Heart left ventricle (tissue), 16 donors: ENCODE results near the gene TPST1. TPM values are rescaled to one million over a fixed set of nuclear protein-coding genes. Genes with fewer than 3 reads are reported as not detected.

Experiments
- ATAC-seq, 4 donors: fragments of 200-7000 bp; cut with Tn5 transposase; one replicate each; pipeline ENCODE4 v1.9.1; 2020 to 2022; ENCODE audit warnings: moderate library complexity in 4 of 4, mild to moderate bottlenecking in 3 of 4, moderate number of reproducible peaks in 1 of 4
- DNase-seq, 5 donors: peaks; one replicate each; pipeline ENCODE4 v3.0.0-alpha.2; 2020
- H3K27ac ChIP-seq, 12 donors: fragments of 200-600 bp; sonication (generic) in 4 of 12; one replicate each; pipeline versions ENCODE4 v1.5.0 to v1.8.0; 2016 to 2022; ENCODE audit warnings: mild to moderate bottlenecking in 2 of 12
- H3K27me3 ChIP-seq, 9 donors: fragments of 200-600 bp; sonication (generic) in 2 of 9; one replicate each; pipeline versions ENCODE4 v1.5.1 to v1.8.0; 2016 to 2022; ENCODE audit warnings: mild to moderate bottlenecking in 3 of 9
- H3K36me3 ChIP-seq, 9 donors: fragments of 200-600 bp; sonication (generic) in 2 of 9; one replicate each; pipeline versions ENCODE4 v1.5.0 to v1.8.0; 2018 to 2022; ENCODE audit warnings: mild to moderate bottlenecking in 2 of 9
- H3K4me1 ChIP-seq, 12 donors: fragments of 200-600 bp; sonication (generic) in 4 of 12; one replicate each; pipeline versions ENCODE4 v1.5.0 to v1.8.0; 2016 to 2022; ENCODE audit warnings: mild to moderate bottlenecking in 3 of 12
- H3K4me3 ChIP-seq, 12 donors: fragments of 200-600 bp; sonication (generic) in 4 of 12; one replicate each; pipeline versions ENCODE4 v1.5.0 to v1.8.0; 2017 to 2022; ENCODE audit warnings: mild to moderate bottlenecking in 9 of 12, moderate library complexity in 4 of 12
- H3K9me3 ChIP-seq, 12 donors: fragments of 200-600 bp; sonication (generic) in 4 of 12; one replicate each; pipeline versions ENCODE4 v1.5.0 to v1.8.0; 2016 to 2022; ENCODE audit warnings: mild to moderate bottlenecking in 1 of 12
- POLR2A ChIP-seq, 2 donors: fragments of 450-650 bp; IDR thresholded peaks; one replicate each; pipeline ENCODE4 v1.6.1; 2017; ENCODE audit warnings: antibody characterized with exemption in 2 of 2, mild to moderate bottlenecking in 2 of 2, moderate library complexity in 2 of 2
- WGBS, 4 donors: extraction: QIAGEN DNeasy Blood & Tissue Kit in 2 of 4; methylation state at CpG; one replicate each; pipeline versions ENCODE4 v1.1.5 to v1.1.7; 2013 to 2018; 5-methylcytosine and 5-hydroxymethylcytosine counted together
- intact Hi-C, 10 donors: fragments of 100-400 bp; cut with DNase I; formaldehyde crosslinking; loops; one replicate each; pipeline versions ENCODE4 v1.11.1 to v1.14.2; 2022
- polyA plus RNA-seq, 2 donors: library from polyadenylated mRNA; stranded (reverse); fragments of 200-250 nt; gene quantifications; one replicate each; pipeline ENCODE4 v1.2.3, GENCODE V29; 2013
- total RNA-seq, 9 donors: library from RNA; depleted of rRNA in 2 of 9; stranded (reverse); fragments of >200 nt in 2 of 9; fragmentation: NEBNext Ultra II Directional in 3 of 9; extraction: Animal tissue kit (Norgen Biotek cat#: 25700) in 3 of 9; gene quantifications; one replicate each; pipeline versions ENCODE4 v1.1.0 to v1.2.4, GENCODE V29; 2016 to 2023
- TF ChIP-seq, protein P1 (sequence below), 12 donors: fragments of 200-600 bp; sonication (generic) in 4 of 12; IDR thresholded peaks; one replicate each; pipeline versions ENCODE4 v1.5.0 to v1.8.0; 2018 to 2022; ENCODE audit warnings: antibody characterized with exemption in 12 of 12, mild to moderate bottlenecking in 5 of 12
- donor health status: ischemic (EF 13 %, LVEDD 7.1; RV severe dilation, severe dysfunction).
- donor health status: healthy with polysubstance abuse.
- donor health status: DM: no; HTN: yes; CAD: no.
- donor health status: DM: no; HTN: no; CAD: no.
- donor health status: ischemic (EF 25% LVEDD 6.9; RV normal size, moderate dysfunction).
- donor health status: ischemic (EF 25% LVEDD 5.7; RV mildly dilated, moderate dysfunction).
- donor health status: healthy.
- donor health status: DM: yes; HTN: yes; CAD: no.
- donor health status: ischemic (EF 35%, LVEDD 5.7; RV mildly dilated, moderate dysfunction).
- donor health status: nonischemic (EF 11% LVEDD 7.7; RV severe dilation, severe dysfunction).
- donor health status: DM: yes; HTN: yes; CAD: no.
- donor health status: PGD.
- donor health status: ischemic (EF 29% LVEDD 5.4; RV normal size, mild dysfunction).
- donor health status: nonischemic (EF 23%, LVEDD 6.1; RV moderate dilation, normal function).

TPST1 gene
- total and polyA plus RNA-seq, 11 donors: 1.9 to 10.8 (median 5.5) TPM

DNA sequence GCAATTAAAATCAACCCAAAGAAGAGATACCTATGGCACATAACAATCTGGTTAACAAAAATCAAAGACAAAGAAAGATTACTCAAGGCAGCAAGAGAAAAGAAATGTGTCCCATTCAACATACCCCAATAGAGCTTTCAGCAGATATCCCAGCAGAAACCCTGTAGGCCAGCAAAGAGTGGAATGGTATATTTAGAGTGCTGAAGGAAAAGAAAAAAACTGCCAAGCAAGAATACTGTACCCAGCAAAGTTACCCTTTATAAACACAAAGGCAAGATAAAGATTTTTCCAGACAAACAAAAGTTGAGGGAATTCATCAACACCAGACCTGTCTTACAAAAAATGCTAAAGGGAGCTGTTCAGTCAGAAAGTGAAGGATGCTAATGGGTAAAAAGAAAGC is 131.6 kb downstream of the TPST1 start:
- Histone ChIP-seq H3K4me3 (no peak overlapping the region), H3K27me3 (no peaks in the 10 kb centered on the region), H3K4me1 (peaks cover 0 to under 1% (median 0%) of the 10 kb centered on the region in 12 donors), H3K9me3 (peaks cover 0 to 25% (median 10%) of the 10 kb centered on the region in 12 donors), H3K36me3 (no peaks in the 10 kb centered on the region), H3K27ac (no peak overlapping the region)
- DNase-seq (no peak), ATAC-seq (no peak)
- no peak for TF ChIP-seq POLR2A (IDR thresholded peaks at IDR 0.05)
- TF ChIP-seq, protein P1, sequence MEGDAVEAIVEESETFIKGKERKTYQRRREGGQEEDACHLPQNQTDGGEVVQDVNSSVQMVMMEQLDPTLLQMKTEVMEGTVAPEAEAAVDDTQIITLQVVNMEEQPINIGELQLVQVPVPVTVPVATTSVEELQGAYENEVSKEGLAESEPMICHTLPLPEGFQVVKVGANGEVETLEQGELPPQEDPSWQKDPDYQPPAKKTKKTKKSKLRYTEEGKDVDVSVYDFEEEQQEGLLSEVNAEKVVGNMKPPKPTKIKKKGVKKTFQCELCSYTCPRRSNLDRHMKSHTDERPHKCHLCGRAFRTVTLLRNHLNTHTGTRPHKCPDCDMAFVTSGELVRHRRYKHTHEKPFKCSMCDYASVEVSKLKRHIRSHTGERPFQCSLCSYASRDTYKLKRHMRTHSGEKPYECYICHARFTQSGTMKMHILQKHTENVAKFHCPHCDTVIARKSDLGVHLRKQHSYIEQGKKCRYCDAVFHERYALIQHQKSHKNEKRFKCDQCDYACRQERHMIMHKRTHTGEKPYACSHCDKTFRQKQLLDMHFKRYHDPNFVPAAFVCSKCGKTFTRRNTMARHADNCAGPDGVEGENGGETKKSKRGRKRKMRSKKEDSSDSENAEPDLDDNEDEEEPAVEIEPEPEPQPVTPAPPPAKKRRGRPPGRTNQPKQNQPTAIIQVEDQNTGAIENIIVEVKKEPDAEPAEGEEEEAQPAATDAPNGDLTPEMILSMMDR (IDR thresholded peaks at IDR 0.05): no peak
- intact Hi-C loops: no loop called here

DNA sequence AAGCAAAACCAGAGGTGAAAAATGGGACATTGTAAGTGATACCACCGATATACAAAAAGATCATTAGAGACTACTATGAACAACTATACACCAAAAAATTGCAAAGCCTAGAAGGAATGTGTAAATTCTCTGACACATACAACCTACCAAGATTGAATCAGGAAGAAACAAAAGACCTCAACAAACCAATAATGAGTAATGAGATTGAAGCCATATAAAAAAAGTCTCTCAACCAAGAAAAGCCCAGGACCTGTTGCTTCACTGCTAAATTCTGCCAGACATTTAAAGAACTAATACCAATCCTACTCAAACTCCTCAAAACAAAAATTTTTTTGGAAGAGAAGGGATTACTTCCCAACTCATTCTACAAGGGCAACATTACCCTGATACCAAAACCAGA is 134.0 kb downstream of the TPST1 start:
- intact Hi-C loops: no loop called here

DNA sequence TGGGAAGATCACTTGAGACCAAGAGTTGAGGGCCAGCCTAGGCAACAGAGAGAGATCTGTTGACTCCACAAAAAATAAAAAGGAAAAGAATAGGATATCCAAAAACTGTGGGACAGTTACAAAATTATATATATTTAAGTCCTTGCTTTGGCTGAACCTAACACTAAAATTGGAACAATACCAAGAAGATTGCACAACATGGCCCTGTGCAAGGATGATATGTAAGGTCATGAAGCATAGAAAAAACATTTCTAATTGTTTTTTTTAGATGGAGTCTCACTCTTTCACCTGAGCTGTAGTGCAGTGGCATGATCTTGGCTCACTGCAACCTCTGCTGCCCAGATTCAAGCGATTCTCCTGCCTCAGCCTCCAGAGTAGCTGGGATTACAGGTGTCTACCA is 139.0 kb downstream of the TPST1 start:
- Histone ChIP-seq H3K4me1 (peaks cover 0 to 15% (median 2%) of the 10 kb centered on the region in 12 donors), H3K4me3 (no peak overlapping the region), H3K27me3 (no peaks in the 10 kb centered on the region), H3K27ac (no peak overlapping the region), H3K9me3 (peaks cover 0 to 28% (median 3%) of the 10 kb centered on the region in 12 donors), H3K36me3 (no peaks in the 10 kb centered on the region)
- intact Hi-C loops: no loop called here
- DNase-seq (no peak), ATAC-seq (no peak)
- TF ChIP-seq, protein P1 (IDR thresholded peaks at IDR 0.05): no peak
- TF ChIP-seq POLR2A (IDR thresholded peaks at IDR 0.05): no peak
- 94 to 96% (median 95%) methylated on average over 1 of the region's 1 CpG for WGBS, 4 donors

More for the DNA sequence above, 134.0 kb downstream of the TPST1 start:
- ATAC-seq: no peak
- WGBS, 4 donors: 89 to 100% (median 96%) methylated on average over 1 of the region's 1 CpG
- peaks cover 0 to 1% (median 0%) of the 10 kb centered on the region in 12 donors for H3K4me1 ChIP-seq
- no peaks in the 10 kb centered on the region for H3K27me3 ChIP-seq
- TF ChIP-seq, protein P1 (IDR thresholded peaks at IDR 0.05): no peak
- TF ChIP-seq POLR2A (IDR thresholded peaks at IDR 0.05): no peak
- H3K4me3 ChIP-seq: no peak overlapping the region
- H3K27ac ChIP-seq: no peak overlapping the region
- peaks cover 0 to 35% (median 10%) of the 10 kb centered on the region in 12 donors for H3K9me3 ChIP-seq
- no peak for DNase-seq
- H3K36me3 ChIP-seq: no peaks in the 10 kb centered on the region

DNA sequence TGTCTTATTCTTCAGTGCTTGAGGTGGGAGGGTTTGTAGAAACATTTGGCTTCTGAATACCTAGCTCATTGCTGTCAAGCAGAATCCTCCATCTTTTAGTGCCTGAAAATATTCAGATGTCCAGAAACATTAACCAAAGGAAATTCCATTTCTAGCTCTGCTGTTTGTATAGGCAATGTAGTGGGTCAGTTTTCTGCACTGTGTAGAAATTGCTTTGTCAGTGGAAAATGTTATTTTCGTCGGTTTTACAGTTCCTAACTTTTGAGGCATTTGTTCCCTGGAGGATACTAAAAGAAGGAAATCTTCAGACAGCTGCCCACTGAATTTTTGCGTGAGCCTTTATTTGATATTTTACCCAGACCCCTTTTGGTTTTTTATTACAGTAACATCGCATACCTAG is 143.4 kb downstream of the TPST1 start:
- intact Hi-C loops: no loop called here
- Histone ChIP-seq H3K4me1 (peaks cover 0 to 26% (median 3%) of the 10 kb centered on the region in 12 donors), H3K4me3 (no peak overlapping the region), H3K27me3 (no peaks in the 10 kb centered on the region), H3K27ac (peak overlapping the region in 1 of 12 donors; percentile 24), H3K36me3 (no peaks in the 10 kb centered on the region), H3K9me3 (peaks cover 0 to 13% (median 0%) of the 10 kb centered on the region in 12 donors)
- DNase-seq (no peak), ATAC-seq (peak in 1 of 4 donors; percentile 48)
- WGBS, 4 donors: 36 to 46% (median 42%) methylated on average over 4 of the region's 4 CpGs
- TF ChIP-seq, protein P1 (IDR thresholded peaks at IDR 0.05): no peak
- no peak for TF ChIP-seq POLR2A (IDR thresholded peaks at IDR 0.05)
